Measurements from ENCODE around the gene B3GNT5. TPM values are rescaled to one million over a fixed set of nuclear protein-coding genes. Genes with fewer than 3 reads are reported as not detected.

The B3GNT5 gene
- total and polyA plus RNA-seq, 2 donors (not counting 1 experiment from before 2014, with no cell fraction given), result 0.96 to 1.3 TPM

GRCh38 chr3:183270344-183270743 lies 17.3 kb downstream of the B3GNT5 start:
- Histone ChIP-seq H3K4me1 (ENCODE audit: control insufficient read depth, extremely low read depth, insufficient read depth, low read length) (no peaks in the 10 kb centered on the region), H3K9ac (ENCODE audit: insufficient read depth, low read length) (no peak overlapping the region), H3K9me3 (ENCODE audit: control insufficient read depth, insufficient read depth, low read depth, low read length) (no peaks in the 10 kb centered on the region), H3K36me3 (ENCODE audit: control insufficient read depth, insufficient read depth, low read length) (no peaks in the 10 kb centered on the region), H3K4me3 (replicated peaks in 1 of 4; ENCODE audit: control extremely low read depth in 1 of 4, insufficient read depth in 1 of 4, low read depth in 3 of 4, low read length in 4 of 4) (no peak overlapping the region), H3K27me3 (ENCODE audit: control insufficient read depth, insufficient read depth, low read length) (no peaks in the 10 kb centered on the region), H4K20me1 (ENCODE audit: control insufficient read depth, extremely low read depth, insufficient read depth, low read length) (no peaks in the 10 kb centered on the region), H3K79me2 (ENCODE audit: control insufficient read depth, insufficient read depth, low read length) (no peaks in the 10 kb centered on the region), H3K4me2 (ENCODE audit: extremely low read depth, insufficient read depth, low read length) (no peak overlapping the region), H3K27ac (ENCODE audit: insufficient read depth, low read length) (no peak overlapping the region), H2AFZ (ENCODE audit: low read length) (no peak overlapping the region)
- DNase-seq (ENCODE audit: low read depth in 2 of 2), result no peak
- TF ChIP-seq CTCF (conservative IDR thresholded peaks at IDR 0.05 in 1 of 2, IDR thresholded peaks at IDR 0.05 in 1 of 2; ENCODE audit: low read depth in 1 of 2, low read length in 2 of 2), result no peak
- TF ChIP-seq EZH2 (IDR thresholded peaks at IDR 0.05; ENCODE audit: low read length, missing control alignments), result no peak

- Histone ChIP-seq H3K4me2 (ENCODE audit: extremely low read depth, insufficient read depth, low read length) (no peak overlapping the region), H3K36me3 (ENCODE audit: control insufficient read depth, insufficient read depth, low read length) (no peaks in the 10 kb centered on the region), H3K79me2 (ENCODE audit: control insufficient read depth, insufficient read depth, low read length) (no peaks in the 10 kb centered on the region), H4K20me1 (ENCODE audit: control insufficient read depth, extremely low read depth, insufficient read depth, low read length) (no peaks in the 10 kb centered on the region), H3K9ac (ENCODE audit: insufficient read depth, low read length) (no peak overlapping the region), H3K4me3 (replicated peaks in 1 of 4; ENCODE audit: control extremely low read depth in 1 of 4, insufficient read depth in 1 of 4, low read depth in 3 of 4, low read length in 4 of 4) (no peak overlapping the region), H3K9me3 (ENCODE audit: control insufficient read depth, insufficient read depth, low read depth, low read length) (no peaks in the 10 kb centered on the region), H3K27me3 (ENCODE audit: control insufficient read depth, insufficient read depth, low read length) (no peaks in the 10 kb centered on the region), H3K27ac (ENCODE audit: insufficient read depth, low read length) (no peak overlapping the region), H3K4me1 (ENCODE audit: control insufficient read depth, extremely low read depth, insufficient read depth, low read length) (no peaks in the 10 kb centered on the region), H2AFZ (ENCODE audit: low read length) (no peak overlapping the region)
- DNase-seq (ENCODE audit: low read depth in 2 of 2), result no peak
- TF ChIP-seq CTCF (conservative IDR thresholded peaks at IDR 0.05 in 1 of 2, IDR thresholded peaks at IDR 0.05 in 1 of 2; ENCODE audit: low read depth in 1 of 2, low read length in 2 of 2), result no peak
- TF ChIP-seq EZH2 (IDR thresholded peaks at IDR 0.05; ENCODE audit: low read length, missing control alignments), result no peak
Observed at GRCh38 chr3:183272142-183272541, 19.1 kb downstream of the B3GNT5 start.

GRCh38 chr3:183272791-183273190 lies 19.7 kb downstream of the B3GNT5 start:
- H2AFZ ChIP-seq (ENCODE audit: low read length), result no peak overlapping the region
- no peak overlapping the region for H3K4me3 ChIP-seq (replicated peaks in 1 of 4; ENCODE audit: control extremely low read depth in 1 of 4, insufficient read depth in 1 of 4, low read depth in 3 of 4, low read length in 4 of 4)
- no peaks in the 10 kb centered on the region for H3K9me3 ChIP-seq (ENCODE audit: control insufficient read depth, insufficient read depth, low read depth, low read length)
- no peak for TF ChIP-seq CTCF (conservative IDR thresholded peaks at IDR 0.05 in 1 of 2, IDR thresholded peaks at IDR 0.05 in 1 of 2; ENCODE audit: low read depth in 1 of 2, low read length in 2 of 2)
- no peak for TF ChIP-seq EZH2 (IDR thresholded peaks at IDR 0.05; ENCODE audit: low read length, missing control alignments)
- H3K27ac ChIP-seq (ENCODE audit: insufficient read depth, low read length), result no peak overlapping the region
- no peaks in the 10 kb centered on the region for H3K36me3 ChIP-seq (ENCODE audit: control insufficient read depth, insufficient read depth, low read length)
- no peak for DNase-seq (ENCODE audit: low read depth in 2 of 2)
- no peaks in the 10 kb centered on the region for H3K27me3 ChIP-seq (ENCODE audit: control insufficient read depth, insufficient read depth, low read length)
- no peak overlapping the region for H3K9ac ChIP-seq (ENCODE audit: insufficient read depth, low read length)
- H3K79me2 ChIP-seq (ENCODE audit: control insufficient read depth, insufficient read depth, low read length), result no peaks in the 10 kb centered on the region
- H3K4me1 ChIP-seq (ENCODE audit: control insufficient read depth, extremely low read depth, insufficient read depth, low read length), result no peaks in the 10 kb centered on the region
- no peaks in the 10 kb centered on the region for H4K20me1 ChIP-seq (ENCODE audit: control insufficient read depth, extremely low read depth, insufficient read depth, low read length)
- H3K4me2 ChIP-seq (ENCODE audit: extremely low read depth, insufficient read depth, low read length), result no peak overlapping the region

Data from fibroblast of lung (primary cell).